Hematopoietic multipotent progenitor cell (in vitro differentiated cells): ENCODE results near the gene CIAO2A. TPM values are rescaled to one million over a fixed set of nuclear protein-coding genes. Genes with fewer than 3 reads are reported as not detected.
"Not testable (repeated sequence)": the region's sequence is repeated elsewhere in the genome, so short reads cannot be mapped to it uniquely, and the experiment has no call there.

Source experiments
- DNase-seq, 3 donors: peaks; one replicate each; pipeline ENCODE4 v3.0.0-alpha.2; 2011 to 2015; ENCODE audit warnings: low read depth in 2 of 3, low spot score in 2 of 3
- total RNA-seq: library from RNA; depleted of rRNA; stranded (reverse); fragments of >200 nt; gene quantifications from one replicate; pipeline ENCODE4 v1.2.3, GENCODE V29; 2012

Gene CIAO2A
- total RNA-seq, 1 donor, result 26.4 TPM

- no peak for DNase-seq
Measured at GRCh38 chr15:64072812-64073211, 20.8 kb downstream of the CIAO2A start.

GRCh38 chr15:64071931-64072765, 21.5 kb downstream of the CIAO2A start:
- no peak for DNase-seq

- no peak for DNase-seq
Measured at GRCh38 chr15:64070965-64071851, 22.4 kb downstream of the CIAO2A start.

DNA sequence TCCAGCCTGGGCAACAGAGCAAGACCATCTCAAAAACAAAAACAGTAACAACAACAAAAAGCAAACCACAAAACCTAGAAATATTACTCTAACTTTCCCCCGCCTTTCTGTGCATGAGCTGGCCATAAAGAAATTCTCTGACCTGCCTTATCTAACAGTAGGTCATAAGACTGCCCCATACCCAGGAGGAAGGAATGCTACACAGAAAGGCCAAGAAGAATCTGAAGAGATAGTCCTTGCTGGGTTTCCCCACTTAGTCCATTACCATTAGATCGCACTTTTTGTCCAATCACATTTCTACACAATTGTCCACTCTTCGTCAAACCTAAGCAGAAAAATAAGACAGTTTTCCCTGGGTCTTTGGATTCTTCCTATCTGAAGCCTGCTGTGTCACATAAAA, 23.5 kb downstream of the CIAO2A start:
- DNase-seq, result no peak

DNA sequence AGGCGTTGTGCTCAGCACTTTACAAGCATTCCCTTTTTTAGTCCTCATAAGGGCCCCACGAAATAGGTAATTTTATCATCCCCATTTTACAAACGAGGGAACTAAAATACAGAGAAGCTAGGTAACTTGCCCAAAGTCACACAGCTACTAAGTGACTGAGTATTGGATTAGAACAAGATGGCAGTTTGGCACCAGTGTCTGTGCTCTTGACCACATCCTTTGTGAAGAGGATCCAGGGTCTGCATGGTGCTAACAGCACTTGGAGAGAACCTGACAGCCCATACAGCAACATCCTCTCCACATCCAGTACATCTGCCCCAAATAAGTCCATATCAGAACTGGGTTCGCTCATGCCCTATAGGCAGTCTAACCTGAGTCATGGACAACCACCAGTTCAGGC, 25.5 kb downstream of the CIAO2A start:
- DNase-seq, result no peak

DNA sequence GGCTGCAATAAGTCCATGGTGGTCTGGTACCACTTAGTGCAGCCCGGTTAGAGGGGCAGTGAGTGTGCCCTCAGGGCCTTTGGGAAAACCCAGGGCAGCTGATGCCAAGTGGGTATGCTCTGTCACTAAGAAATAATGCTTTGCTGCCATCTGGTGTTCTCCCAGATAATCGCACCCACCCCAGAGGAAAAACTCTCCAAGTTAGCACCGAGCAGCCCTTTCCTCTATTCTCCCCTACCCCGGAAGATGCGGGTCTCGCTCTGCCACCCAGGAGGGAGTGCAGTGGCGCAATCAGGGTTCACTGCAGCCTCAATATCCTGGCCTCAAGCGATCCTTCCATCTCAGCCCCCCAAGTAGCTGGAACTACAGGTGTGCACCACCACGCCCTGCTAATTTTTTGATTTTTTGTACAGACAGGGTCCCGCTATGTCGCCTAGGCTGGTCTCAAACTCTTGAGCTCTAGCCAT, 26.0 kb downstream of the CIAO2A start:
- DNase-seq, result peak; percentile 38 to 84 (median 68)

DNA sequence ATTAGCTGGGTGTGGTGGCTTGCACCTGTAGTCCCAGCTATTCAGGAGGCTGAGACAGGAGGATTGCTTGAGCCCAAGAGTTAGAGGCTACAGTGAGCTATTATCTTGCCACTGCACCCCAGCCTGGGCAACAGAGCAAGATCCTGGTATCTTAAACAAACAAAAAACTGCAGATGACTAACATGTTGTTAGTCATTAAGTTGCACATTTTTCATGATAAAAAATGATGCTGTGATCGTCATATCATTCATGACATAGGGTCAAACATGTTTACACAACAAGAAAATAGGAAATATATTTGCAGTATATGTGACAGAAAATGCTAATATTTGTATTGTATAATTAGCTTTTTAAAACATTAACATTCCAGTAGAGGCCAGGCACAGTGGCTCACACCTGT, 27.2 kb downstream of the CIAO2A start:
- no peak for DNase-seq

DNA sequence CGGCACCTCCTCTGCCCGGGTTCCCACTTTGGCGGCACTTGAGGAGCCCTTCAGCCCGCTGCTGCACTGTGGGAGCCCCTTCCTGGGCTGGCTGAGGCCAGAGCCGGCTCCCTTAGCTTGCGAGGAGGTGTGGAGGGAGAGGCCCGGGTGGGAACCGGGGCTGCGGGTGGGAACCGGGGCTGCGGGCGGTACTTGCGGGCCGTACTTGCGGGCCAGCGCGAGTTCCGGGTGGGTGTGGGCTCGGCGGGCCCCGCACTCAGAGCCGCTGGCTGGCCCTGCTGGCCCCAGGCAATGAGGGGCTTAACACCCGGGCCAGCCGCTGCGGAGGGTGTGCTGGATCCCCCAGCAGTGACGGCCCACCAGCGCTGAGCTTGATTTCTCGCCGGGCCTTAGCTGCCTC, 32.9 kb downstream of the CIAO2A start:
- no peak for DNase-seq

DNA sequence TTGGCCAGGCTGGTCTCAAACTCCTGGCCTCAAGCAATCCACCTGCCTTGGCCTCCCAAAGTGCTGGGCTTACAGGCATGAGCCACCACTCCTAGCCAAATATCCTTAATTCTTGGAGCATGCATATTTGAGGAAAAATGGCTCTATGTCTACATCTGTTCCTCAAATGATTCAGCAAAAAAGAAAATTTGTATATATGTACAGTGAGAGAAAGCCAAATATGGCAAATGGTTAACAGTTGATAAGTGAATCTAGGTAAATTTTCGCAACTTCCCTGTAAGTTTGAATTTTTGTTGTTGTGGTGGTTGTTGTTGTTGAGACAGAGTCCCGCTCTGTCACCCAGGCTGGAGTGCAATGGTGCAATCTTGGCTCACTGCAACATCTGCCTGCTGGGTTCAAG, 34.5 kb downstream of the CIAO2A start:
- not testable (repeated sequence) for DNase-seq

- no peak for DNase-seq
Measured at GRCh38 chr15:64058279-64058678, 35.4 kb downstream of the CIAO2A start.

DNA sequence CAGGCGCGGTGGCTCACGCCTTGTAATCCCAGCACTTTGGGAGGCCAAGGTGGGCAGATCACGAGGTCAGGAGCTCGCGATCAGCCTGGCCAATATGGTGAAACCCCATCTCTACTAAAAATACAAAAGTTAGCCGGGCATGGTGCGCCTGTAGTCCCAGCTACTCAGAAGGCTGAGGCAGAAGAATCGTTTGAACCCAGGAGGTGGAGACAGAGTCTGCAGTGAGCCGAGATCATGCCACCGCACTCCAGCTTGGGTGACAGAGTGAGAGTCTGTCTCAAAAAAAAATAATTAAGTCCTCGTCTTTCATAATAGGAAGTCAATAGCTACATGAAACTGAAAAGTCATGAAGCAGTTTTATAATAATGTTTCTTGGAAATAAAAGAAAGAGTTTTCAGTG, 40.0 kb downstream of the CIAO2A start:
- not testable (repeated sequence) for DNase-seq

DNA sequence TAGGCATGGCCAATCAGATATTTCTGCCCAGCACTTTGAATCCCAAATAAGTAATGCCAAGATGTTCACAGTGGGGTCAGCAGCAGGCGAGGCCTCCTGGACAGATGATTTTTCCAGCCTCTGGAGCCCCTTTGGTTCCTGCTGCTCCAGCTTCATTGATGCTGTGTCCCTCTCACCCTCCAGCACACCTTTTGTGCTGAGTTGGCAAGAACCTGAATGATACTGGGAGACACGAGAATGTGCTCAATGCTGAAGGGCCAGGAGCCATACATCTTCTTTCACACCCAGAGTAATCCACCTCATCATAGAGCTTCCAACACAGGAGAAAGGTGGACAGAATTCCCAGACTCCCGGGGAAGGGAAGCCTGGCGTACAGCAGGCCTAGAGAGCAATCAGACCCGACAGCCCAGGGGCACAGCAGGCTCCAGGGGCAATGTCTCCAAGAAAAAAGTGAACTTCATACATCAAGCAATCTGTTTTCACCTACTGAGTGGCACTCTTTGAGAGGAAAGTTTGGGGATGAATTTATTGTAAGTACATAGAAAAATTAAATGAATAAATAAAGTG, 40.6 kb downstream of the CIAO2A start:
- no peak for DNase-seq

GRCh38 chr15:64051407-64052259, 42.0 kb downstream of the CIAO2A start:
- DNase-seq, result no peak

- no peak for DNase-seq
Measured at GRCh38 chr15:64051093-64051402, 42.6 kb downstream of the CIAO2A start.

GRCh38 chr15:64050281-64051092, 43.2 kb downstream of the CIAO2A start:
- DNase-seq, result no peak

- peak in 1 of 3 donors; percentile 31 for DNase-seq
Measured at GRCh38 chr15:64048781-64049460, 44.7 kb downstream of the CIAO2A start.

GRCh38 chr15:64046421-64047153, 47.1 kb downstream of the CIAO2A start, which contains the start of gene DAPK2:
Gene DAPK2 (minus strand): TSS chr15:64046485. CDS start chr15:64040261, 6,224 bp downstream.
- DNase-seq, result peak; percentile 44 to 50 (median 45)

GRCh38 chr15:64045774-64046420, 47.7 kb downstream of the CIAO2A start:
- DNase-seq, result no peak
